GM12878 (cell line): ENCODE results near the gene NFE2L1.

Experiments
- ATF7 ChIP-seq: fragments of 450-650 bp; IDR thresholded peaks from 2 replicates; pipeline ENCODE4 v1.6.1; 2016; ENCODE audit warnings: low read depth, mild to moderate bottlenecking
- EZH2 ChIP-seq: IDR thresholded peaks from 2 replicates; pipeline ENCODE4 v1.6.1; 2012; ENCODE audit warnings: low read depth, mild to moderate bottlenecking, control low read depth, inconsistent platforms, low read length, borderline replicate concordance; ENCODE audit not compliant: control insufficient read depth
- PAX5 ChIP-seq: IDR thresholded peaks from 2 replicates; pipeline ENCODE4 v1.6.1; 2011; ENCODE audit warnings: low read depth, low read length, borderline replicate concordance
- POLR2A ChIP-seq: IDR thresholded peaks from 2 replicates; pipeline ENCODE4 v1.6.1; 2011; ENCODE audit warnings: low read depth, mild to moderate bottlenecking, low read length
- RAD21 ChIP-seq: IDR thresholded peaks from 2 replicates; pipeline ENCODE4 v1.6.1; 2011; ENCODE audit warnings: mild to moderate bottlenecking, low read depth, low read length, moderate library complexity; ENCODE audit not compliant: insufficient read depth
- SP1 ChIP-seq: IDR thresholded peaks from one replicate; pipeline ENCODE4 v1.6.1; 2011; ENCODE audit warnings: low read depth, low read length
- TF ChIP-seq, protein P1 (sequence below), 3 experiments: IDR thresholded peaks in 2 of 3; conservative IDR thresholded peaks in 1 of 3; 2 replicates each; pipeline ENCODE4 v1.5.1; 2011; ENCODE audit warnings: low read depth in 3 of 3, low read length in 3 of 3, mild to moderate bottlenecking in 3 of 3, control low read depth in 2 of 3, moderate library complexity in 2 of 3, inconsistent platforms in 1 of 3, mixed read lengths in 1 of 3; ENCODE audit not compliant: control insufficient read depth in 2 of 3, insufficient read depth in 1 of 3; ENCODE audit errors: extremely low read depth in 1 of 3
- TF ChIP-seq, protein P2 (sequence below): IDR thresholded peaks from 2 replicates; pipeline ENCODE4 v1.6.1; 2012; ENCODE audit warnings: low read depth, low read length, improper control_type of control experiment

DNA sequence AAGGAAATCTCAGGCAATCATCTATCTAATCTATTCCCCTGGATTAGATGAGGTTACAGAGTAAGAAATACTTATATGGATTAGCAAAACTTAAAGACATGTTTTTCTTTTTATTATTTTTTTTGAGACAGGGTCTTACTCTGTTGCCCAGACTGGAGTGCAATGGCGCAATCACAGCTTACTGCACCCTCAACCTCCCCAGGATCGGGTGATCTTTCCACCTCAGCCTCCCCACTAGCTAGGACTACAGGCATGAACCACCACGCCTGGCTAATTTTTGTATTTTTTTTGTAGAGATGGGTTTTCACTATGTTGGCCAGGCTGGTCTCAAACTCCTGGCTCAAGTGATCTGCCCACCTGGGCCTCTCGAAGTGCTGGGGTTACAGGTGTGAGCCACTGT, 3.3 kb upstream of the NFE2L1 start:
- no peak for TF ChIP-seq SP1
- no peak for TF ChIP-seq EZH2
- no peak for TF ChIP-seq RAD21
- no peak for TF ChIP-seq ATF7
- TF ChIP-seq, protein P1, sequence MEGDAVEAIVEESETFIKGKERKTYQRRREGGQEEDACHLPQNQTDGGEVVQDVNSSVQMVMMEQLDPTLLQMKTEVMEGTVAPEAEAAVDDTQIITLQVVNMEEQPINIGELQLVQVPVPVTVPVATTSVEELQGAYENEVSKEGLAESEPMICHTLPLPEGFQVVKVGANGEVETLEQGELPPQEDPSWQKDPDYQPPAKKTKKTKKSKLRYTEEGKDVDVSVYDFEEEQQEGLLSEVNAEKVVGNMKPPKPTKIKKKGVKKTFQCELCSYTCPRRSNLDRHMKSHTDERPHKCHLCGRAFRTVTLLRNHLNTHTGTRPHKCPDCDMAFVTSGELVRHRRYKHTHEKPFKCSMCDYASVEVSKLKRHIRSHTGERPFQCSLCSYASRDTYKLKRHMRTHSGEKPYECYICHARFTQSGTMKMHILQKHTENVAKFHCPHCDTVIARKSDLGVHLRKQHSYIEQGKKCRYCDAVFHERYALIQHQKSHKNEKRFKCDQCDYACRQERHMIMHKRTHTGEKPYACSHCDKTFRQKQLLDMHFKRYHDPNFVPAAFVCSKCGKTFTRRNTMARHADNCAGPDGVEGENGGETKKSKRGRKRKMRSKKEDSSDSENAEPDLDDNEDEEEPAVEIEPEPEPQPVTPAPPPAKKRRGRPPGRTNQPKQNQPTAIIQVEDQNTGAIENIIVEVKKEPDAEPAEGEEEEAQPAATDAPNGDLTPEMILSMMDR (IDR thresholded peaks at IDR 0.05 in 2 of 3, conservative IDR thresholded peaks at IDR 0.05 in 1 of 3; ENCODE audit: control insufficient read depth in 2 of 3, extremely low read depth in 1 of 3, insufficient read depth in 1 of 3, low read depth in 3 of 3, low read length in 3 of 3), result no peak
- TF ChIP-seq POLR2A, result no peak
- TF ChIP-seq PAX5, result no peak
- TF ChIP-seq, protein P2, sequence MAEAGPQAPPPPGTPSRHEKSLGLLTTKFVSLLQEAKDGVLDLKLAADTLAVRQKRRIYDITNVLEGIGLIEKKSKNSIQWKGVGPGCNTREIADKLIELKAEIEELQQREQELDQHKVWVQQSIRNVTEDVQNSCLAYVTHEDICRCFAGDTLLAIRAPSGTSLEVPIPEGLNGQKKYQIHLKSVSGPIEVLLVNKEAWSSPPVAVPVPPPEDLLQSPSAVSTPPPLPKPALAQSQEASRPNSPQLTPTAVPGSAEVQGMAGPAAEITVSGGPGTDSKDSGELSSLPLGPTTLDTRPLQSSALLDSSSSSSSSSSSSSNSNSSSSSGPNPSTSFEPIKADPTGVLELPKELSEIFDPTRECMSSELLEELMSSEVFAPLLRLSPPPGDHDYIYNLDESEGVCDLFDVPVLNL, result no peak
